Measurements from ENCODE around the gene JOSD2. TPM values are rescaled to one million over a fixed set of nuclear protein-coding genes. Genes with fewer than 3 reads are reported as not detected.
A peak's percentile ranks its signal among the peaks of the same experiment; 100 is the strongest.
"Not testable (repeated sequence)": the region's sequence is repeated elsewhere in the genome, so short reads cannot be mapped to it uniquely, and the experiment has no call there.

Gene JOSD2
- total RNA-seq, 1 donor from 2014 or later, result 39.8 TPM

GRCh38 chr19:50485284-50485955, 25.6 kb downstream of the JOSD2 start:
- intact Hi-C loops (cut with DNase I), result no loop called here
- DNase-seq (peak; percentile 10), ATAC-seq (ENCODE audit: poor library complexity) (no peak)

GRCh38 chr19:50482916-50483315, 28.1 kb downstream of the JOSD2 start:
- DNase-seq (no peak), ATAC-seq (ENCODE audit: poor library complexity) (no peak)
- intact Hi-C loops (cut with DNase I), result no loop called here

- intact Hi-C loops (cut with DNase I), result no loop called here
- ATAC-seq (ENCODE audit: poor library complexity) (no peak), DNase-seq (no peak)
Observed at GRCh38 chr19:50482271-50482855, 28.6 kb downstream of the JOSD2 start.

GRCh38 chr19:50481351-50482149, 29.4 kb downstream of the JOSD2 start:
- no peak for DNase-seq
- no peak for ATAC-seq (ENCODE audit: poor library complexity)
- intact Hi-C loops (cut with DNase I), result no loop called here

- intact Hi-C loops (cut with DNase I), result no loop called here
- no peak for DNase-seq
Observed at GRCh38 chr19:50480281-50481111, 30.5 kb downstream of the JOSD2 start.

GRCh38 chr19:50479761-50480251, 31.2 kb downstream of the JOSD2 start:
- intact Hi-C loops (cut with DNase I), result no loop called here
- no peak for DNase-seq
- ATAC-seq (ENCODE audit: poor library complexity), result no peak

More at GRCh38 chr19:50480281-50481111, 30.5 kb downstream of the JOSD2 start:
- no peak for ATAC-seq (ENCODE audit: poor library complexity)

GRCh38 chr19:50478901-50479715, 31.9 kb downstream of the JOSD2 start:
- intact Hi-C loops (cut with DNase I), result no loop called here
- ATAC-seq (ENCODE audit: poor library complexity) (no peak), DNase-seq (no peak)

GRCh38 chr19:50477751-50478515, 33.1 kb downstream of the JOSD2 start:
- ATAC-seq (ENCODE audit: poor library complexity) (no peak), DNase-seq (no peak)
- intact Hi-C loops (cut with DNase I), result no loop called here

- no peak for ATAC-seq (ENCODE audit: poor library complexity)
- intact Hi-C loops (cut with DNase I), result no loop called here
- no peak for DNase-seq
Observed at GRCh38 chr19:50476907-50477238, 34.1 kb downstream of the JOSD2 start.

- intact Hi-C loops (cut with DNase I), result no loop called here
- ATAC-seq (ENCODE audit: poor library complexity) (peak; percentile 98), DNase-seq (peak; percentile 94)
Observed at GRCh38 chr19:50476224-50476906, 34.6 kb downstream of the JOSD2 start, which contains the start of the genes EMC10 and GARIN5A. EMC10 (plus strand) TSS chr19:50476507; CDS start chr19:50476545, 38 bp downstream. GARIN5A (minus strand) TSS chr19:50476848; CDS start chr19:50476388, 460 bp downstream.

GRCh38 chr19:50475736-50476223, 35.2 kb downstream of the JOSD2 start:
- intact Hi-C loops (cut with DNase I), result no loop called here

GRCh38 chr19:50475101-50475568, 35.9 kb downstream of the JOSD2 start:
- no peak for DNase-seq
- no peak for ATAC-seq (ENCODE audit: poor library complexity)
- intact Hi-C loops (cut with DNase I), result no loop called here

More at GRCh38 chr19:50475736-50476223, 35.2 kb downstream of the JOSD2 start:
- DNase-seq (no peak), ATAC-seq (ENCODE audit: poor library complexity) (no peak)

- ATAC-seq (ENCODE audit: poor library complexity); DNase-seq; intact Hi-C loops (cut with DNase I): not testable (repeated sequence)
Observed at GRCh38 chr19:50473336-50473735, 37.7 kb downstream of the JOSD2 start.

GRCh38 chr19:50468818-50469217, 42.2 kb downstream of the JOSD2 start:
- ATAC-seq (ENCODE audit: poor library complexity), result no peak
- intact Hi-C loops (cut with DNase I), result no loop called here
- DNase-seq, result no peak

- intact Hi-C loops (cut with DNase I), result no loop called here
- no peak for DNase-seq
- ATAC-seq (ENCODE audit: poor library complexity), result no peak
Observed at GRCh38 chr19:50467566-50467965, 43.4 kb downstream of the JOSD2 start.

- ATAC-seq (ENCODE audit: poor library complexity), result no peak
- intact Hi-C loops (cut with DNase I), result no loop called here
Observed at GRCh38 chr19:50466706-50467039, 44.3 kb downstream of the JOSD2 start.

More at GRCh38 chr19:50466706-50467039, 44.3 kb downstream of the JOSD2 start:
- DNase-seq, result no peak

Measured in Right ventricle myocardium superior (tissue), 1 donor.